Left cardiac atrium (tissue), 4 donors: Measurements from ENCODE around the gene GARNL3. TPM values are rescaled to one million over a fixed set of nuclear protein-coding genes. Genes with fewer than 3 reads are reported as not detected.

Source experiments
- ATAC-seq, 2 donors: fragments of 200-7000 bp; cut with Tn5 transposase; one replicate each; pipeline ENCODE4 v1.9.1; 2020; ENCODE audit warnings: mild to moderate bottlenecking in 2 of 2, moderate library complexity in 2 of 2
- DNase-seq: peaks from one replicate; pipeline ENCODE4 v3.0.0-alpha.2; 2020
- intact Hi-C, 2 donors: fragments of 100-400 bp; cut with DNase I; formaldehyde crosslinking; loops; one replicate each; pipeline versions ENCODE4 v1.14.1 to v1.15.1; 2022 to 2023
- total RNA-seq, 2 donors: library from RNA; stranded (reverse); fragmentation: NEBNext Ultra II Directional; extraction: Animal tissue kit (Norgen Biotek cat#: 25700); gene quantifications; one replicate each; pipeline ENCODE4 v1.2.1, GENCODE V29; 2021
- donor health status: DM: no; HTN: yes; CAD: no.
- donor health status: DM: no; HTN: yes; CAD: no; lungs with severe emphysema.
- donor health status: DM: yes; HTN: yes; CAD: no.
- donor health status: Dilated cardiomyopathy.

GARNL3 gene
- total RNA-seq, 2 donors from 2014 or later, result 10.0 to 11.2 TPM

DNA sequence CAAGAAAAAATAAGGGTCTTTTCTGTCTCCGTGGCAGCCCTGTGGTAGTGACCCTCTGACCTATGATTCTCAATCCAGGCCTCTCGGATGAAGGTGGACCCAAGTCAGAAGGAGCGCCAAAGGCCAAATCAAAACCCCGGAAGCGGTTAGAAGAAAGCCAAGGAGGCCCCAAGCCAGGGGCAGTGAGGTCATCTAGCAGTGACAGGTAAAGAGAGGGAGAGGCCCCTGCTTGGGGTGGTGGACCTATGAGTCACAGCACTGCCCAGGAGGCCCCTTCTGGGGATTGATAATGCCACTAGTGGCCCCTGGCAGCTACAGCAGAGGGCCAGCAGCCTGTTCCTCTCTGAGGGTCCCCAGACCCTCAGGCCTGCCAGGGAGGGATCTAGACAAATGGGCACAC, 126.0 kb downstream of the GARNL3 start:
- DNase-seq (no peak), ATAC-seq (no peak)
- intact Hi-C loops, result no loop called here

DNA sequence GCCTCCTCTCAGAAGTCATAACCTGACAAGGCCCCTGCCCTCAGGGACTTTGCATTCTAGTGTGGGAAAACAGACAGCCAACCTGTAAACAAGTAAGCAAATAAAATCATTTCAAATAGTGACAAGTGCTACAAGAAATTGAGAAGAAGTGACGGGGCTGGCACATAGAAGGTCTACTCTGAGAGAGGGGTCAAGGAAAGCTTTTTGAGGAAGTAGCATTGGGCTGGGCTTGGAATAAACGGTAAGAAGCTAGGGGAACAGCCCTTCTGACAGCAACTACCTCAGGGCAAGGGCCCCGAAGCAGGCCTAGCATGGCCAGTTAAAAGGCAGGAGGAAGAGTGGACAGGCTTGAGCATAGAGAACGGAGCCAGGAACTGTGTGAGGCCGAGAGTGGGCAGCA, 127.6 kb downstream of the GARNL3 start:
- intact Hi-C loops, result no loop called here
- DNase-seq (no peak), ATAC-seq (no peak)

DNA sequence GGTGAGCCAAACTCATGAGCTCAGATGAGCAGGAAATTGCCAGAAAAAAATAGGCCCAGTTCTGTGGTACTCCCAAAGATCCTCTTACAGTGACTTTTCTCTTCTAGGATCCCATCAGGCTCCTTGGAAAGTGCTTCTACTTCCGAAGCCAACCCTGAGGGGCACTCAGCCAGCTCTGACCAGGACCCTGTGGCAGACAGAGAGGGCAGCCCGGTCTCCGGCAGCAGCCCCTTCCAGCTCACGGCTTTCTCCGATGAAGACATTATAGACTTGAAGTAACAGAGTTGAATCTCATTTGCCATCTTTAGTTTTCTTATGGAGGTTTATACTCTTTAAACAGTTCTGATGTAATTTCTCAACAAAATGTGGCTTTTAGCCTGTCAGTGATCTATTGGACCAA, 128.4 kb downstream of the GARNL3 start:
- DNase-seq (no peak), ATAC-seq (no peak)

DNA sequence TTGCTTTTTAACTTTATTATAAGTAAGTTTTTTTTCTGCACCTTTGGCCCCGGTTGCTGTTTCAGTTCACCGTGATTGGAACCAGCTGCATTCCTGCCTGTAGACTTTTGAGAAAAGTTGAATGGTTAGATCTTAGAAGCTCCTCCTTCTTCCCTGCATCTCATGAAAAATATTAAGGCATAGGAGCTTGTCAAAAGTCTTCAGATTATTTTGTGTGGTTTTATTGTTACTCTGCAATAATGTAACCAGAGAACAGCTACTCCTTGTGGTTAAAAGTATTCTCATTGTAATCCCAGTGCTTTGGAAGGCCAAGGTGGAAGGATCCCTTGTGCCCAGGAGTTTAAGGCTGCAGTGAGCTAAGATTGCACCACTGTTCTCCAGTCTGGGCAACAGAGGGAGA, 129.1 kb downstream of the GARNL3 start:
- DNase-seq, result no peak
- ATAC-seq, result no peak
- intact Hi-C loops, result no loop called here

More for the DNA sequence above, 128.4 kb downstream of the GARNL3 start:
- intact Hi-C loops, result no loop called here

DNA sequence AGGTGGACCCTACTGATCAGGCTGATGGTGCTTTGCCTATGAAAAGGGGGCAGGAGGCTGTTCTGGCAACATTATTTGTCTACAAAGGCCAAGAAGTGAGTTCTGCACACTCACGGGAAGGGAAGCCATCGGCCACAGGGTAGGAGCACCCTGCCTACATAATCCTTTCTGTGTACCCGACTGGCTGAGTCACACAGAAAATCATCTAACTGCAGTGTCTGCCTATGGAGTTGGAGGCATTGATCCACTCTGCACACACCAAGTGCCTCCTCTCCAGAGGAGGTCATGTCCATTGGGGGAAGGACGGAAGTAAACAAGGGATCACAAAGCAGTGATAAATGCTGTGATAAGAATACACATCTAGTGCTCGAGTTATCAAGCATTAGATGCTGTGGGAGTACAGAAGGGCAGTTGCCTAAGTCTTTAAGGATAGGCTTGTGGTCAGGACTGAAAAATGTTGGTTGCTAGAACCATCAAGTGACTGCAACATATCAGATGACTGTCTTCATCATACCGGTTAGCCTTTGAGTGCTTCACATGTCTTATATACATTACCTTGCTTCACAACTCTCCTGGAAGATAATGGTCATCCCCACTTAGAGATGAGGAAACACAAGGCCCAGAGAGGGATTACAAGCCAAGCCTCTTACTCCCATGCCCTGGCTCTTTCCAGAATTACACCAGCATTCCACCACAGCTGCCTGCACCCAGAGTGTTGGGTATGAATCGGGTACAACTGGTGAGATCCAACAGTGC, 131.1 kb downstream of the GARNL3 start:
- intact Hi-C loops, result no loop called here
- ATAC-seq (no peak), DNase-seq (no peak)

DNA sequence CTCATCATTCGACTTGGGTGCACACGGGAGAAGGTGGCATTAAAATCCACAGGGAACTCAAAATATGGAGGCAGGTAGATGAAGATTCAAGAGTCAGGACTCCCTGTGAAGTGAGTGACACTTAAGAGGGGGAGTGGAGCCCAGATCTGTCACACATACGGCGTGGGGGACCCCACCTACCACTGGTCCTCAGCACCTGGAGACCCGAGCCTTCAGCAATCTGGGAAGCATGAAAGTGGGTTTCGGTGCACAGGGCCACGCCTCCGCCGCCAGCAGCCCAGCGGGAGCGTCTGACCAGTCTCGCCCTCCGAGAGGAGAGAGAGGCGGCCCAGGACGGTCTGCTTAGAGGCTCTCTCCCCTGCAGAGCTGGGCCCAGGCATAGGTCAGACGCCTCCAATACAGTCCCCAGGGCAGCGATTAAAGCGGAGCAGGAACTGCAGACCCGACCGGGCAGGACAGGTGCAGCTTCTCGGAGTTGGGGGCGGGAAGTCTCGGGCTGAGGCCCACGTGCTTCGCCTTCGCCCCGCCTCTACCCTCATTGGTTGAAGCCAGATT, 131.8 kb downstream of the GARNL3 start:
- no peak for DNase-seq
- intact Hi-C loops, result no loop called here

DNA sequence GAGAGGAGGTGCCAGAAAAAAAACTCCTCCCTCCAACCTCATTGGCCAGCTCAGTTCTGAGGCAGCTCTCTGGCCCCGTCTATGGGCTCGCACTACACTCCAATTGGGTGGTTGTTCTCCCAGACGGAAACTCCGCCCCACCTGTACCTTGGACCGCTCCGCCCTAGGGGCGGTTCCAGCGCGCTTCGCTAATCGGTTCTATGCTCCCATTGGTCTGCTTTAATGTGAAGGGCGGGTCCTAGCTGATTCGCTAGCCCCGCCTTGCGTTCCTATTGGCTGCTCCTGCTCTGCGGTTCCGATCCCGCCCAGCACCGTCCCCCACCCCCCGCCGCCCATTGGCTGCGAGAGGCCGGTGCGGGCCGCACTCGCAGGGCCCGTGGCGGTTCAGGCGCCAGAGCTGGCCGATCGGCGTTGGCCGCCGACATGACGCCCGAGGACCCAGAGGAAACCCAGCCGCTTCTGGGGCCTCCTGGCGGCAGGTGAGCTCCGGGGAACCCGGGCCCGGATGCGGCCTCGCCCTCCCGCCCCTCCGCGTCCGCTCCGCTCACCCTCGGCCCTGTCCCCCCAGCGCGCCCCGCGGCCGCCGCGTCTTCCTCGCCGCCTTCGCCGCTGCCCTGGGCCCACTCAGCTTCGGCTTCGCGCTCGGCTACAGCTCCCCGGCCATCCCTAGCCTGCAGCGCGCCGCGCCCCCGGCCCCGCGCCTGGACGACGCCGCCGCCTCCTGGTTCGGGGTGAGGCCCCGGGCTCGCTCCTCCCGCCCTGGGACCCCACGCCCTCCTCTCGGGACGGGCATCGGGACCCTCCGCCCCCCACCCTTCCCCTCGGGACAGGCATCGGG, 132.5 kb downstream of the GARNL3 start, which contains the start of gene SLC2A8:
Gene SLC2A8, plus strand, starts transcription at position 362 of the 838 bp plus-strand sequence. Its CDS starts 62 bp downstream, at position 424.
- DNase-seq (peak; percentile 98), ATAC-seq (peak; percentile 96 to 97)
- intact Hi-C loops, result no loop called here

More for the DNA sequence above, 131.8 kb downstream of the GARNL3 start:
- ATAC-seq, result peak in 1 of 2 donors; percentile 1

DNA sequence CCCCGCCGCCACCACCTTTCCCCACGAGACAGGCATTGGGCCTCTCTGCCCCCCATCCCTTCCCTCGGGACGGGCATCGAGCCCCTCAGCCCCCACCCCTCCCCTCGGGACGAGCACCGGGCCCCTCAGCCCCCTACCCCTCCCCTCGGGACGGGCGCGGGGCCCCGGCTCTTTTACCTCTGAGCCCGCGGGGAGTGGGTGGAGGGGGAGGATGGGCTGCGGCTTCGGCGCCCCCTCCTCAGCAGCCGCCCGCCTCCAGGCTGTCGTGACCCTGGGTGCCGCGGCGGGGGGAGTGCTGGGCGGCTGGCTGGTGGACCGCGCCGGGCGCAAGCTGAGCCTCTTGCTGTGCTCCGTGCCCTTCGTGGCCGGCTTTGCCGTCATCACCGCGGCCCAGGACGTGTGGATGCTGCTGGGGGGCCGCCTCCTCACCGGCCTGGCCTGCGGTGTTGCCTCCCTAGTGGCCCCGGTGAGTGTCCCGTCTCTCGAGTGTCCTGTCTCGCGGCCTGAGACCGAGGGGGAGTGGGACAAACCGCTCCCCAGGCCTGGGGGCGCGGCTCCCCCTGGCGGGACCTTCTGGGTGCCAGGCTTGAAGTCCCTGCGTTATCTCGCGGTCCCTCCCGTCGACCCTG, 133.2 kb downstream of the GARNL3 start:
- DNase-seq, result peak; percentile 58
- intact Hi-C loops, result no loop called here
- peak; percentile 6 to 16 for ATAC-seq

DNA sequence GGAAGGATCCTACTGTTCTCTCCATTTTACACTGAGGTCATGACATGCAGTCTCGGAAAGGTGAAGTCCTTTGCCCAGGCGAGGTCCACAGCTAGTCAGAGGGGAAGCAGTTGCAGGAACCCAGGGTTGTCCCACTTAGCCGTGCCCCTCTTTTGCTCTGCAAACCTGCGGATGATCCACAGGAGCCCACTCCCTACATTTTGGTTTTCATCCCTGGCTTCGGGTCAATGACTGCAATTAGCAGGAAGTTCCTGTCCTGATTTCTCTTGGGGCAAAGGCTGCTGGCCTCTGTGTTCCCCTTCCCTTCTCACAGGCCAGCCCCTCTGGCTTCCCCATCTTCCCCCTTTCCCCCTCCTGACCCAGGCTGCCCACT, 133.7 kb downstream of the GARNL3 start:
- no peak for DNase-seq
- intact Hi-C loops, result no loop called here
- no peak for ATAC-seq

DNA sequence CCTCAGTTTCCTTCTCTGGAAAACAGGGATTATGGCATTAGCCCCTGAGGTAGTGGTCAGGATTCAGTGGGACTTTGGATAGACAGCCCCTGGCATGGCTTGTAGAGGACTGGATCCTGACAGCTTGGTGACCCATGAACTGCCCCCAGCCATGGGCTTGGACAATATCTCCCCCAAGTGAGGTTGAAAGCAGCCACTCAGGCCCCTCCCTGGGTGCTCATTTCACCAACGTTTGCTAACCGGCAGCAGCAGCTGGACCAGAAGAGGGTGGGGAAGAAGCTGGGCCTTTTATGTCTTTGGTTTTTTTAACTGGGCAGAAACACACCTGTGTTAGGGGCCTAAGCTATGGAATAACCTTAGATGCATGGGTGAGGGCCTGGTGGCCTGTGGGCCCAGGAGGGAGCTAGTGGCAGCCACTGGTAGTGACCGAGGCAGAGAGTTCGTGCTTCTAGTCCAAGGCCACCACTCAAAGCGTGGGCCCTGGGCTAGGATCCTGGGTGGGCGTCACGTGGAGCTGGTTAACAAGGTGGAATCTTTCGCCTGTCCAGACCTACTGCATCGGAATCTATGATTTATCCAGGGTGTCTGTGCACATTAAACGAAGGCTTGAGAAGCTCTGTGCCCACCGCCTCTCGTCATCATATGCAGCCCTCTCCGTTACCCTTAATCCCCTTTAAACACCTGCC, 134.3 kb downstream of the GARNL3 start:
- intact Hi-C loops, result no loop called here
- ATAC-seq, result no peak
- no peak for DNase-seq

DNA sequence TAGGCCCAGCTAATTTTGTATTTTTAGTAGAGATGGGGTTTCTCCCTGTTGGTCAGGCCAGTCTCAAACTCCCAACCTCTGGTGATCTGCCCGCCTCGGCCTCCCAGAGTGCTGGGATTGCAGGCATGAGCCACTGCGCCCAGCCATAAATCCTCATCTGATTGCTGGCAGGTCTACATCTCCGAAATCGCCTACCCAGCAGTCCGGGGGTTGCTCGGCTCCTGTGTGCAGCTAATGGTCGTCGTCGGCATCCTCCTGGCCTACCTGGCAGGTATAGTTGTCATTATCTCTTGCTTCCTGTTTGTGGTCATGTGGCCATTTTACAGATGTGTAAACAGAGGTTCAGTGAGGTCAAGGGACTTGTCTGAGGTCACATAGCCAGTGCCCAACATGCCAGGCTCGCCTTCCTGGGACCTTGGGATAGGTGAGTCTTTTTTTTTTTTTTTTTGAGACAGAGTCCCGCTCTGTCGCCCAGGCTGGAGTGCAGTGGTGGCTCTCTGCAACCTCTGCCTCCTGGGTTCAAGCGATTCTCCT, 135.2 kb downstream of the GARNL3 start:
- ATAC-seq (no peak), DNase-seq (no peak)
- intact Hi-C loops, result no loop called here

DNA sequence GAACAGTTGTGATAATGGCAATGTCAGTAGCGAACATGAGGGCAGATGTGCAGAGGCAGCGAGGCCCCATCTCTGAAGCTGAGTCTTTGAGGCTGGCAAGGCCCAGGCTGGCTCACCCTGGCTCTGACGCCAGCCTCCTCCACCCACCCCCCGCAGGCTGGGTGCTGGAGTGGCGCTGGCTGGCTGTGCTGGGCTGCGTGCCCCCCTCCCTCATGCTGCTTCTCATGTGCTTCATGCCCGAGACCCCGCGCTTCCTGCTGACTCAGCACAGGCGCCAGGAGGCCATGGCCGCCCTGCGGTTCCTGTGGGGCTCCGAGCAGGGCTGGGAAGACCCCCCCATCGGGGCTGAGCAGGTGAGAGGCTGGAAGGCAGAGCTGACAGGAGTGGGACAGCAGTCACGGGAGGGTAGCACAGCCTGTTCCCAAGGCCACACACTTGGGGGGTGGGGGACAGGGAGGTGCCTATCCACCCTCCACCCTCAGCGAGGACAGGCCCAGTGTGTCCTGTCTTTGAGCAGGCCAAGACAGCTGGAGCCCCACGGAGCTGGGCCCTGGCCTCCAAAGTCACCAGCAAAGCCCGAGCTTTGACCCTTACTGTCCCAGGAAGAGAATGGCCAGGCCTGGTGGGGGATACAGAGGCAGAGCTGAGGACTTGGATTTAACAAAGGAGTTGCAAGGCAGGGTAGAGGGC, 138.0 kb downstream of the GARNL3 start:
- DNase-seq (no peak), ATAC-seq (no peak)
- intact Hi-C loops, result no loop called here

DNA sequence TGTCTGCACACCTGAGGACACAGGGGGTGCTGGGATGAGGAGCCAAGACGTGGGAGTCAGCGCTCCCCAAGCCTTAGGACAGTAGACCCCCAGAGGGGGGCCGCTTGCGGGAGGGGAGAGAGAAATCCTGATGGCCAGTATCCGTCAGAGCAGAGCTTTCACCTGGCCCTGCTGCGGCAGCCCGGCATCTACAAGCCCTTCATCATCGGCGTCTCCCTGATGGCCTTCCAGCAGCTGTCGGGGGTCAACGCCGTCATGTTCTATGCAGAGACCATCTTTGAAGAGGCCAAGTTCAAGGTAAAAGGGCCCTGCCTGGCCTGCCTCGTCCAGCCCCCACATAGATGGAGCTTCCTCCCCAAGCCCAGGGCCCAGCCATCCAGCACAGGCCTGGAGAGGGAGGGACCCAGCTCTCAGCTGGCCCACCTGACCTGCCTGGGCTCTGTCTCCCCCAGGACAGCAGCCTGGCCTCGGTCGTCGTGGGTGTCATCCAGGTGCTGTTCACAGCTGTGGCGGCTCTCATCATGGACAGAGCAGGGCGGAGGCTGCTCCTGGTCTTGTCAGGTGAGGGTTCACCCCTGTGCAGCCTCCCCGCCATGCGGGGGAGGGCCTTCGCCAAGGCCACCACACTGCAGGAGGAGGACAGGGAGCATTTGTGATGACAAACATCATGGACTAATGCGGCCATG, 139.1 kb downstream of the GARNL3 start:
- intact Hi-C loops, result no loop called here
- no peak for DNase-seq
- ATAC-seq, result no peak

DNA sequence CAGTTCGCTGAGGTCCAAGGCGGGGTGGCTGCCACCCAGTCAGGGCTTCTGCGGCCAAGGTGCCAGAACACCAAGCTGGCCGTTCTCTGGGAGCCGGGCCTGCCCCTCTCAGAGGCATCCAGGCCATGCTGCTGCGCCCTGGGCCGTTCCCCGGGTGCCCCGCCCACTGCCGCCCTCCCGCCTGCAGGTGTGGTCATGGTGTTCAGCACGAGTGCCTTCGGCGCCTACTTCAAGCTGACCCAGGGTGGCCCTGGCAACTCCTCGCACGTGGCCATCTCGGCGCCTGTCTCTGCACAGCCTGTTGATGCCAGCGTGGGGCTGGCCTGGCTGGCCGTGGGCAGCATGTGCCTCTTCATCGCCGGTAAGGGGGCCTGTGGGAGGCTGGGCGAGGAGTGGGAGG, 140.1 kb downstream of the GARNL3 start:
- ATAC-seq, result no peak
- no peak for DNase-seq
- intact Hi-C loops, result no loop called here

DNA sequence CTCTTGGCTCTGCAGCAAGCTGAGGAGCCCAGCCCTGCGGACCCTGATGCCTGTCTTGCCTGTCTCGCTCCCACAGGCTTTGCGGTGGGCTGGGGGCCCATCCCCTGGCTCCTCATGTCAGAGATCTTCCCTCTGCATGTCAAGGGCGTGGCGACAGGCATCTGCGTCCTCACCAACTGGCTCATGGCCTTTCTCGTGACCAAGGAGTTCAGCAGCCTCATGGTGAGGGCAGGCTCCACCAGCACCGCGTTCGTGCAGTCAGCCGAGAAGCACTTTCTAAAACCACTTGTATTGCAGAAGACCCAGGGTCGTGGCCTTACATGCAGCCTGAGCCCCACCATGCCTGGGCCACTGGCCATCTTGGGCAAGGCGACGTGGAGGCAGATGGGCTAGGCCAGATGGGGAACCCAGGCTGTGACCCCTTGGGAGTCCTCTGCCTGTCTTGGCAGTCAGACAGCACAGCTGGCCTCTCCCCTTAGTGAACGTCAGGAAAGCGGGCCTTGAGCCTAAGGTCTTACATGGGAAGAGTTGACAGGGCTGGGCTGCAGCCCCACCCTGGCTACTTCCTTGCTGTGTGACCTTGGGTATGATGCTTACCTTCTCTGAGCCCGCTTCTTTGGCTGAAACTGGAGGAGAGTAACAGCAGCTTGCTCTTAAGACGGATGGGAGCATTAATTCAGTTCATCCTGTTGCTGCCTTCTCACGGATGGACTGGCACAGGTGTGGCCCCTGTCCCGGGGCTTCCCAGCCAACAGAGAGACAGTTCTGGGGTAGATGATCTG, 141.0 kb downstream of the GARNL3 start:
- DNase-seq (no peak), ATAC-seq (no peak)
- intact Hi-C loops, result no loop called here

DNA sequence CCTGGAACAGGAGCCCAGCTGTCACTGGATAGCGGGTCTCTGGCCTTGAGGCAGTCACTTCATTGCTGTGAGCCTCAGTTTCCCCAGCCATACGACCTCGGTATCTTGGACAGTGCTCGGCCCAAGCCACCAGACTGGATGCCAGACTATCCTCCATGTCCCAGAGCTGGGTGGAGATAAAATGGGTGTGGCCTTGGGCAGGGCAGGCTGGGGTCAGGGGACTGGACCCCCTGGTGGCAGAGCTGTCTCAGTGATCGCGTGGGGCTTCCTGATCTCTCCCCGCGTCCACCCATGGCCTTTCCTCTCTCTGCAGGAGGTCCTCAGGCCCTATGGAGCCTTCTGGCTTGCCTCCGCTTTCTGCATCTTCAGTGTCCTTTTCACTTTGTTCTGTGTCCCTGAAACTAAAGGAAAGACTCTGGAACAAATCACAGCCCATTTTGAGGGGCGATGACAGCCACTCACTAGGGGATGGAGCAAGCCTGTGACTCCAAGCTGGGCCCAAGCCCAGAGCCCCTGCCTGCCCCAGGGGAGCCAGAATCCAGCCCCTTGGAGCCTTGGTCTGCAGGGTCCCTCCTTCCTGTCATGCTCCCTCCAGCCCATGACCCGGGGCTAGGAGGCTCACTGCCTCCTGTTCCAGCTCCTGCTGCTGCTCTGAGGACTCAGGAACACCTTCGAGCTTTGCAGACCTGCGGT, 142.4 kb downstream of the GARNL3 start:
- intact Hi-C loops, result no loop called here
- DNase-seq, result no peak
- ATAC-seq, result peak in 1 of 2 donors; percentile 62

DNA sequence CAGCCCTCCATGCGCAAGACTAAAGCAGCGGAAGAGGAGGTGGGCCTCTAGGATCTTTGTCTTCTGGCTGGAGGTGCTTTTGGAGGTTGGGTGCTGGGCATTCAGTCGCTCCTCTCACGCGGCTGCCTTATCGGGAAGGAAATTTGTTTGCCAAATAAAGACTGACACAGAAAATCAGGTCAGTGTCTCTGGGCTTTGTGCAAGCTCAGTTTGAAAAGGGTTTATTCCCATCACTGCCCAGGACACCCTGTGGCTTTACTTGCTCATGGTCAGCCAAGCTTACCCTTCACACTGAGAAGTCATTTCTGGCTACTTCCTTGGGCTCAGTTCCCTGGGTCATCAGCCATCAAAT, 142.9 kb downstream of the GARNL3 start:
- intact Hi-C loops, result no loop called here
- no peak for DNase-seq
- ATAC-seq, result peak in 1 of 2 donors; percentile 14
